Fibroblast of skin of back (primary cell): Measurements from ENCODE around the gene OTOP2.
"Not testable (repeated sequence)": the region's sequence is repeated elsewhere in the genome, so short reads cannot be mapped to it uniquely, and the experiment has no call there.

Source experiments
- DNase-seq: peaks from one replicate; pipeline ENCODE4 v3.0.0-alpha.2; 2013

Gene OTOP2

DNA sequence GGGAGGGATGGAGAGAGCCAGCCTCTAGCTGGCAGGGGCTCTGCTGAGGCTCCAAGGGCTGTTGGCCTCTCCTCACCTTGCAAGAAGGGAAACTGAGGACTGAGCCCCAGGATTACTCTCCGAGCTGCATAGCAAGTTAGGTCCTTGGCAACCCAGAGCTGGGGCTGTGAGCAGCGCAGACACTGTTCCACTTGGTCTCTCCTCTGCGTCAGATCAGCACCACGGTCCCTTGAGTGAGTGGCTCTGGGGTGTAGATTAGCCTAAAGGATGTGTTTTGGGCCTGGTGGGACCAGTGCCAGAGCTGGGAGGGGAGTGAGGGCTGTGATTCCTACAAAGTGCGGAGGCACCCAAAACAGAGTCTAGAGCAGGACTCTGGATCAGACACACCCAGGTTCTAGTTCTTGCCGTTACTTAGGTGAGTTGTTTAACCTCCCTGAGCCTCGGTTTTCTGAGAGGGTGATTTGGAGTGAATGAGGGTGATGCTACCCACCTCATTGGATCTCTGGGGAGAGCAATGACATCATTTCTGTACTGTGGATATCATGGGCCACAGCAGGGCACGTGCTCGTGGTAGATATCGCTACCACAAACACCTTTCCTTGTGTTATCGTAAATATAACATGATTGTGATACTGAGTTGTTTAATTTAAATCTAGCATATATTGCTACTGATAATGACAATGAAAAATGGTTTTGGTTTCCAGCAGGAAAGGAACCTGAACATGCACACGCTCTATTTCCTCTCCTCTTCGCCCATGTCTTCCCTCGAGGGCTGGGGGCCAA is 22.5 kb upstream of the OTOP2 start:
- no peak for DNase-seq

DNA sequence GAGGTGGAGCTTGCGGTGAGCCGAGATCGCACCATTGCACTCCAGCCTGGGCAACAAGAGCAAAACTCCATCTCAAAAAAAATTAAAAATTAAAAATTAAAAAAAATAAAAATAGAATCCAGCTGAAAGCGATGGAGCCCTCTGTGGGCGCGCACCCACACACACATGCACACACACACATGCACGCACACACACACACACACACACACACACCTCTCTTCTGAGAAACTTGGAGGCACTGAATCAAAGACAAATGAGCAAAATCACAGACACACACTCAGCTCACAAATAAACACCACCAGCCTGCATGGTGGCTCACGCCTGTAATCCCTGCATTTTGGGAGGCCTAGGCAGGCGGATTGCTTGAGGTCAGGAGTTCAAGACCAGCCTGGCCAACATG is 21.0 kb upstream of the OTOP2 start:
- no peak for DNase-seq

DNA sequence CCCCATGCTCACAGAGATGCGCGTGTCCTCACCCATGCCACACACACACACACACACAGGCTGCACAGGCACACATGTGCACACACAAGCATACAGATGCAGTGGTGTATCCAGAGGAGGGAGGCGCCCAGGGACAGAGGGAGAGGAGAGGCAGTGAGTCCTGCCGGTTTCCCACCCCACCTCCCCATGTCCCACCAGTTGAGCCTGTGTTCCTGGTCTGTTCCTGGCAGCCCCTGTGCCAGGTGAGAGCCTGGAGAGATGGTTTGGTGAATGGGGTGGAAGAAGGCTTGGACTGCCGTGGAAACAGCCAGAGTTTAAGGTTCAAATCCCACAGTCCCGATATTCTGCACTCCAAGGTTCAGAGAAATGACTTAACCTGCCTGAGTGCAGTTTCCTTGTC is 20.4 kb upstream of the OTOP2 start:
- DNase-seq: no peak

DNA sequence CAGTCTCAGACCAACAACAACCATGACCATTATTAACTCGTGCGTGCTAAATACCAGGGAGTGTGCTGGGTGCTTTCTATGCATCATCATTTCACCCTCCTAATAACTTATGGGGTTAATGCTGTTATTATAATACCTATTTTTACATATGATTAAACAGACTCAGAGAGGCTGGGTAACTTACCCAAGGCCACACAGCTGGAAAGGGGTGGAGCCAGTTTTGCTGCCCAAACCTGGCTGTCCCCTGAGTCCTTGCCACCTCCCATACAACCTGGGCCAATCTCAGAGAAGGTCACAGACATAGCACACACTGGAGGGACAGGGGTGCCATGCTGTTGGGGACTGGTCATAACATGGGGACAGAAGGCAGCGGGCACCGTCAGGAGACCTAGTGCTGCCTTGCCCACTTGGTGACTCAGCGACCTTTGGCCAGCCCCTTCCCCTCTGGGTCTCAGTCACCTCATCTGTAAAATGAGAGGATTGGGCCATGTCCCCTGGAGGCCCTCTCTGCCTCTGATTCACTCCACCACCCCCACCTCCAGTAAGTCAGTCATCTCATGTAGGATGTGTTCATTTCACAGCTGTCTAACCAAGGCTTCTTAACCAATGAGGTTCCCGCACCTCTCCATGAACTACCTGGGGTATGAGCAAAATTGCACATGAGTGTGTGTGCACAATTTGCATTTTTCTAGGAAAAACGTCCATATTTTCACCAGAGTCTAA is 19.2 kb upstream of the OTOP2 start:
- DNase-seq: no peak

DNA sequence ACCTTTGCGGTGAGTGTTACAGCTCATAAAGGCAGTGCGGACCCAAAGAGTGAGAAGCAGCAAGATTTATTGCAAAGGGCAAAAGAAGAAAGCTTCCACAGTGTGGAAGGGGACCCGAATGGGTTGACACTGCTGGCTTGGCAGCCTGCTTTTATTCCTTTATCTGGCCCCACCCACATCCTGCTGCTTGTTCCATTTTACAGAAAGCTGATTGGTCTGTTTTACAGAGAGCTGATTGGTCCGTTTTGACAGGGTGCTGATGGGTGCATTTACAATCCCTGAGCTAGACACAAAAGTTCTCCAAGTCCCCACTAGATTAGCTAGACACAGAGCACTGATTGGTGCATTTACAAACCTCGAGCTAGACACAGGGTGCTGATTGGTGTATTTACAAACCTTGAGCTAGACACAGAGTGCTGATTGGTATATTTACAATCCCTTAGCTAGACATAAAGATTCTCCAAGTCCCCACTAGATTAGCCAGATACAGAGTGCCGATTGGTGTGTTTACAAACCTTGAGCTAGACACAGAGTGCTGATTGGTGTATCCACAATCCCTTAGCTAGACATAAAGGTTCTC is 17.8 kb upstream of the OTOP2 start:
- DNase-seq: not testable (repeated sequence)

DNA sequence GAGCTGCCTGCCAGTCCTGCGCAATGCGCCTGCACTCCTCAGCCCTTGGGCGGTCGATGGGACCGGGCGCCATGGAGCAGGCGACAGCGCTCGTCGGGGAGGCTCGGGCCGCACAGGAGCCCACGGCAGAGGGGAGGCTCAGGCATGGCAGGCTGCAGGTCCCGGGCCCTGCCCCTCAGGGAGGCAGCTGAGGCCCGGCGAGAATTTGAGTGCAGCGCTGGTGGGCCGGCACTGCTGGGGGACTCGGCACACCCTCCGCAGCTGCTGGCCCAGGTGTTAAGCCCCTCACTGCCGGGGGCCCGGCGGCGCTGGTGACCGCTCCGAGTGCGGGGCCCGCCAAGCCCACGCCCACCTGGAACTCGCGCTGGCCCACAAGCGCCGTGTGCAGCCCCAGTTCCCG is 17.1 kb upstream of the OTOP2 start:
- no peak for DNase-seq

DNA sequence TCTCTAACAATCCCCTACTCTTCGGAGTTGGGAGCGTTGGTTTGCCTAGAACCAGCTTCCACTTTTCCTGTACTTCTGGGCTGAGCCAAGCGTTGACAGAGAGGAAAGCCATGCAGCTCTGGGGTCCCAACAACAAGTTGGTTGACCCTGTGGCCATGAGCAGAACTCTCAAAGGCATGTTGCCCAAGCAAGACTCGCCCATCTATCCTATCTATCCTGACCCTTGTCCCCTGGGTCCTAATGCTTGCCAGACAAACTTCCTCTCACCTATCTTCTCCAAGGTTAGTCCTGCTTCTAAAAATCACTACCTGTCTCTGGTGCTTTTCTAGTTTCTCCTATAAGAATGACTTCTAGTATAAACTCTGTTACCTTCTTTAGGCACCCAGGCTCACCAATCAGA is 15.0 kb upstream of the OTOP2 start:
- DNase-seq: not testable (repeated sequence)

DNA sequence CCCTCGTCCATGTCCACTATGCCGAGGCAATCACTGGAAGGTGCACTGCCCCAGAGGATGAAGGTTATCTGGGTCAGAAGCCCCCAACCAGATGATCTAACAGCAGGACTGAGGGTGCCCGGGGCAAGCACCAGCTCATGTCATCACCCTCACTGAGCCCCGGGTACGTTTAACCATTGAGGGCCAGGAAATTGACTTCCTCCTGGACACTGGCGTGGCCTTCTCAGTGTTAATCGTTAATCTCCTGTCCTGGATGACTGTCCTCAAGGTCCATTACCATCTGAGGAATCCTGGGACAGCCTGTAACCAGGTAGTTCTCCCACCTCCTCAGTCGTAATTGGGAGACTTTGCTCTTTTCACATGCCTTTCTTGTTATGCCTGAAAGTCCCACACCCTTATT is 12.7 kb upstream of the OTOP2 start:
- DNase-seq: not testable (repeated sequence)

DNA sequence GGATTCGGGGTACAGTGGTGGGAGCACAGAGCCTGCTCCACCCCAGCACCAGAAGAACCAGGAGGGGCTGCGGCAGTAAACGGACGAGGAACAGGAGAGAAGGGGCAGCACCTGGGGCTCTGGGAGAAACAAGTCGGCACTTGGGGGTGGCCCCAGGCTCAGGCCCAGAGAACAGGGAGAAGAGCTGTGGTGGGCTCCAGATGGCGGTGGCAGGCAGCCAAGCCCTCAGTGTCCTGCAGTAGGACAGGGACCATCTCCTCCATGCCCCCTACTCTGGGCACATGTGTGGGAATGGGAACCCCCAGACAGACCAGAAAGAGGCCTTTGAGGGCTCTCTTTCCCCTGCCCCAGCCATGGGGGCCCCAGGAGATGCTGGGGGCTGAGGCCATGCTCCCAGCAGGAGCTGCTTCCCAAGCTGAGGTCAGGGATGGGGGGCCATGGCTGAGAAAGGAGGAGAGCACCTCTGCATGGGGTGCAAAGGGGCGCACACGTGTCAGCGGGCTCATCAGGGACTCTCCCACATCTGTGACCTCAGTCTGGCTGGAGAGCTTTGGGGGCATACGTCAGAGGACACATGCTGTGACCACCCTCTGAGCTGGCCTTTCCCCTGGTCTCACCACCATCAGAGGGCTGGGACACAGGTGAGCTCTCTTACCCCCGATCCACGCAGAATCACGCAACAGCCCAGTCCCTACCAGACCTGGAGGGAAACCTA is 7.8 kb upstream of the OTOP2 start:
- no peak for DNase-seq

DNA sequence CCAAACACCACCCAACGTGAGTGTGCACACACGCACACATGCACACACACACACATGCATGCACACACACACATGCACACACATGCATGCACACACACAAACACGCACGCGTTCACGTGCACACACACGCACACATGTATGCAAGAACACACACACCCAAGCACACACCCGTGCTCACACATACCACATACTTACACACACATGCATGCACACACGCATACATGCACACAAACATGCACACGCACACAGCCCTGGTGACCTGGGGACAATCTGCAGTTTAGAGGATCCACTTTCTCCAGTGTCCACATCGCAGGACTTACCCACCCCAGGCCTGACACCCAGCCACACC is 7.2 kb upstream of the OTOP2 start:
- DNase-seq: no peak

DNA sequence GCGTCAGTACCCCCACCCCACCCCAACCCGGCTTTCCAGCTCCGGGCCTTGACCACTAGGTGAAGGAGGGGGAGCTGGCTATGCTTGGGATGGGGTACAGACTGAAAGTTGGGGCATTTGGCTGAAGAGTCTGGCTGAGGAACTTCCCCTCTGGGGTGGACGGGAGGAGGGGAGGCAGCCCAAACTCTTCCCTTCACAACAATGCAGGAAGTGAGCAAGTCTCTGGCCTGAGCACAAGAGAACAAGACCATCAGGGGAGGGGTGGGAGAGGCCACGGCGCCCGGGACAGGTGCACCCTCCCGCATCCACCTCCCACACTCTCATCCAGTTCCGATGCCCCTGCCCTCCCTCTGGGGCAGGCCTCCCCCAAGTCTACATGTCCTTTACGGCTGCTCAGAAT is 6.6 kb upstream of the OTOP2 start:
- DNase-seq: no peak

DNA sequence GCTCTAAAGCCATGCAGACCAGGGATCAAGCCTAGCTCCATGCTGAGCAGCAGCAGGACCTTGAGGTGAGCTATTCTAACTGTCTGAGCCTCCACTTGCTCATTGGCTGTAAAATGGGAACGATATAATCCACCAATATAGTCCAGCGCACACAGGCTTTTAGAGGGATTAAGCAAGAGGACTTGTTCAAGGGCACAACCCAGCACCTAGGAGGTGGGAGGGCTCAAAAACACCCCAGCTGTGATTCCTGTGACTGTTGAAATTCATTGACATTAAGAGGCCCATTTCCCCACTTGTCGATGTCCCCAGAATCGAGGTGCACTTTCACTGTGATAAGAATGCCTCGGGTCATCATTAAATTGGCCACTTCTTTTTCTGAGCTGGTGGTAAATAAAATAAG is 5.2 kb upstream of the OTOP2 start:
- no peak for DNase-seq

DNA sequence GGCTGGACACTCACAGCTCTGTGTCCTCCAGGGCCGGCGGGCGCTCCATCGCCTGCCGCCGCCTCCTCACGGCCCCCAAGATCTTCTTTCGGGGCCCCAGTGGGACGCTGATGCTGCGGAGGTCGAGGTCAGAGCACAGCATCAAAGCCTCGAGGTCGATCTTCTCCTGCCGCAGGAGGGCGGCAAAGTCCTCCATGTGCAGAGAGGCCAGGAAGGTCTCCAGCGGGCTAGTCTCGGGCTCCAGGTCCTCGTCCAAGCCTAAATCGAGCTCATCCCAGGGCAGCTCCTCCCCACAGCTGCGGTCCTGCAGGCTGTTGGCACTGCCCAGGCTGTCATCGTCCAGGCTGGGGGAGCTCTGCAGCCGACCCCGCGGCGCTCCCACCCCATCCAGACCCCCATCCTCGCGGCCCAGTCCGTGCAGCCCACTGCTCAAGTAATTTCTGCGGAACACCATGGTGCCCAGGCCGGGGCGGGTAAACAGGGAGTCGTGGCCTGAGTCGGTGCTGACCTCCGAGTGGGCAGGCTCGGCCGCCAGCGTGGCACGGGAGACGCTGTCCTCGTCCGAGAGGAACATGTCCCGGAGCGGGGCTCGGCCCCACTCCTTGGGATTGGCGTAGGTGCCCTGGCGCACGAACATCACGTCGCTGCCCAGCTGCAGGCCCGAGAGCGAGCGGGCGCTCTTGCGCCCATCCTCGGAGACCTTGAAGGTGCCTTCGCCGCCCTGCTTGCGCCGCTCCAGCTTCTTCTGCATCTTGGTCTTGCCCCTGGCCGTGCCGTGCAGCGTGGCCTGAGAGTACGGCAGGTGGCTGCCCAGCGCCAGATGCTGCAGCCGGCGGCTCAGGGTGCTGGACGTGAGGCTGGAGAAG is 4.4 kb upstream of the OTOP2 start:
- peak; percentile 17 for DNase-seq

DNA sequence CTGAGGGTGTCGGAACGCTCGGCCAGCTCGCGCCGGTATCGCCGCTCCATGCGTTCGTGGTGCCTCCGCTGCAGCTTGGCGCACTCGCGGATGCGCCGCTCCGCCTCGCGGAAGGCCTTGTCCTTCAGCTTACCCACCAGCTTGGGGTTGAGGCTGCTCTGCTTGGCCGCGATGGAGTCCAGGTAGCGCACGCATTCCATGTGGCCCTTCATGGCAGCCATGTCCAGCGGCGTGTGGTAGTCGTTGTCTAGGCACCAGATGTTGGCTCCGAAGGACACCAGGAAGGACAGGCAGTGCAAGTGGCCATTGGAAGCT is 3.8 kb upstream of the OTOP2 start:
- DNase-seq: no peak

DNA sequence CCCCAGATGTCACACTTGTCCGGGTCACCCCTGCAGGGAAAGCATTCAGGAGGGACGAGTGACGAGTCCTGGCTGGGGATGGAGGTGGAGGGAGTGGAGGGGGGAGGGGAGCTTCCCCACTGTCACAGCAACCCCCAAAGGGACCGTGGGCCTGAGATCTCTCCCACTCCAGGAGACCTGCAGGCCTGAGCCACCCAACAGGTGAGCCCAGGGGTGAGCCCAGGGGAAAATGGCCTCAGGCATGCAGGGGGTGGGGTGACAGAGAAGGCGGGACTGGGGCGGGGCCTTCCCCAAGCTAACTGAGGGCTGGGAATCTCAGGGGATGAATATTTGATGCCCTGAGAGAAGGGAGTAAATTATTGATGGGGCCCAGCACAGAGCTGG is 3.4 kb upstream of the OTOP2 start:
- DNase-seq: no peak

DNA sequence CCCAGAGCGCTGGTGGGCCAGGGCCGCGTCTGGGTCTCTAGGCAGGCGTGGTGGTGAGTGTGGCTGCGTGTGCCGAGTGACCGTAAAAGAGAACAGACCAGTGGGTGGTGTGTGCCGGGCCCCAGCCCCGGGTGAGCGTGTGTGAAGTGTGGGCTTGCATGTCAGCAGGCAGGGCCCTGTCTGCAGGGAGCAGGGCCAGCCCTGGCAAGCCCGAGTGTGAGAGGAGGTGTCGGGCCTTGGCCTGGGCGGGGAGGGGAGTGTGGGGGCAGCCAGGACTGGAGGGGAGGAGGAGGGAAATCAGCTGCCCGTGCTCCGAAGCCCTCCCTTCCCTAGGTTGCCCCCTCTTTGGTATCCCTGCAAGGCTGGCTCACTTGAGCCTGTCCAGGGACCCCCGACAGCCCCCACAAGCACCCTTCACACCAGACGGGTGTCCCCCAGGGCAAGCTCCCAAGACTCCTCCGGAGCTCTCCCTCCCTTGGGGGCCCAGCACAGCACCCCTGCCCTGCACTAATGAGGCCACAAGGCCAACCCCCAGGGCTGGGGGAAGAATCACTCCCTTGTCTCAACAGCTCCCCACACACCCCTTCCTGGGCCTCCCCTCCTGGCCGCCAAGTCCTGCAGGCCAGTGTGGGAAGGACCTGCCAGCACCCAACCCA is 2.9 kb upstream of the OTOP2 start:
- DNase-seq: no peak

DNA sequence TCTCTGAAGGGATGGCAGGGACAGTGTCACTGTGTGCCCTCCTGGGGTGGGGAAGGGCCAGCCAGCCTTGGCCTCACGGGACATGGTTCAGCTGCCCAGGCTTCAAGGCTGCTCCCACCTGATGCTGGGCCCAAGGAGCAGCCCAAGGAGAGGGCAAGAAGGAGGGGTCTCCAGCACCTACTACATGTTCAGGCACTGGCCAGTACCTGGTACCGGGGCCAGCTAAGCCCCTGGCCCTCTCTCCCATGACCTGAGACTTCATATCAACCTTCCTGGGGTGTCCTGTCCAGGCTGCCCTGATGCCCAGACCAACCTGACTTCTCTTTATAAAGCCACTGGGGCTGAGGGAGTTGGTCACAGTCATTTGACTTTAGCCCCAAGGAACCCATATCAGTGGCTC is 2.3 kb upstream of the OTOP2 start:
- no peak for DNase-seq

DNA sequence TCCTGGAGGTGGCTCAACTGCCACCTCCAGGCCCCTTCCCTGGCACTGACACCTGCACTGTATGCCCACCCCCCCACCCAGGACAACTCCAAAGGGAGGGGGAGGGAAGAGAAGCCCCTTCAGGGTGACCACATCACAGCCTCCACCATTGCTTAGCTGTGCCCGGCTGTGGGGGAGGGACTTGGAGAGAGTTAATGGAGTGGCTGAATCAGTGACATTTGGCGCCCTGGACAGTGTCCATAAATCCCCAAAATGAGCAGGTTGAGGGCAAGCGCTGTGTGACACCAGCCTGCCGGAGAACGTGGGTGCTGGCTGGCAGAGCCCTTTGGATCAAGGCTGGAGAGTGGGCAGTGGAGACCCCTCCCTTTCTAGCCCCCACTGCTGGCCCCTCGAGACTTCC is 1.9 kb upstream of the OTOP2 start:
- no peak for DNase-seq

DNA sequence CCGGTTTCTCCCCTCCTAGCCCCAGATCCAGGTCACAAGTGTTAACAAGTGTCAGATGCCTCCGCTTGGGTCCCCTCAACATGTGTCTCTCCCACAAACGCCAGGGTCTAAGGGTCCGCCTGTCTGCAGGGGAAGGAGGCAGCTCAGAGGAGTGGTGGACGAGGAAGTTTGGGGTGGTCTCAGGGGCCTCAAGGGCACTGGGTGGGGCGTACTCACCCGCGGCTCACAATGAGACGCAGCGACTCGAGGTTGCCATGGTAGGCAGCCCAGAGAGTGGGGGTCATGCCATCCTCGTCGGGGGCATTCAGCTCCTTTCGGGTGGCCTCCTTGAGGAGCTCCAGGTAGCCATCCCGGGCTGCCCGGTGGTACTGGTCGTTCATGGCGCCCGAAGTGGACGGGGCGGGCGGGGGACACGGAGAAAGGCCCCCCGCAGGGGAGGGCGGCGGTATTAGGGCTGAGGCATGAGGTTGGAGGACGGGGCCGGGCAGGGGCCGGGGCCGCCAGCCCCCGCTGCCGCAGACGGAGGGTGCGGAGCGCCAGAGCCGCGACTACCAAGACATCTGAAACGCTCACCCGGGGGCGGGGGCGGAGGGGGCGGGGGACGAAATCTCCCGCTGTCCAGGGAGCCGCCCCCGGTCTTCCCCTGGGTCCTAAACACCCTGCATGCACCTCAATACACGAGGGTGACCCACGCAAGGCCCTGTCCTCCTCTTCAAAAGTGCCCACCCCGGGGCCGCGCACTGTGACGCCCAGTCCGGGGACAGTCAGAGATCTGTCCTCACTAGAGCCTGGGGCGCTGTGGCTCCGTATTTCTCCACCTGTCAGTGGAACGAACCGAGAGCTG is 1.2 kb upstream of the OTOP2 start, which contains the start of gene USH1G:
TSS of gene USH1G (minus strand) at position 562 of the 844 bp plus-strand sequence. CDS start at position 380, 182 bp downstream.
- DNase-seq: peak; percentile 7

DNA sequence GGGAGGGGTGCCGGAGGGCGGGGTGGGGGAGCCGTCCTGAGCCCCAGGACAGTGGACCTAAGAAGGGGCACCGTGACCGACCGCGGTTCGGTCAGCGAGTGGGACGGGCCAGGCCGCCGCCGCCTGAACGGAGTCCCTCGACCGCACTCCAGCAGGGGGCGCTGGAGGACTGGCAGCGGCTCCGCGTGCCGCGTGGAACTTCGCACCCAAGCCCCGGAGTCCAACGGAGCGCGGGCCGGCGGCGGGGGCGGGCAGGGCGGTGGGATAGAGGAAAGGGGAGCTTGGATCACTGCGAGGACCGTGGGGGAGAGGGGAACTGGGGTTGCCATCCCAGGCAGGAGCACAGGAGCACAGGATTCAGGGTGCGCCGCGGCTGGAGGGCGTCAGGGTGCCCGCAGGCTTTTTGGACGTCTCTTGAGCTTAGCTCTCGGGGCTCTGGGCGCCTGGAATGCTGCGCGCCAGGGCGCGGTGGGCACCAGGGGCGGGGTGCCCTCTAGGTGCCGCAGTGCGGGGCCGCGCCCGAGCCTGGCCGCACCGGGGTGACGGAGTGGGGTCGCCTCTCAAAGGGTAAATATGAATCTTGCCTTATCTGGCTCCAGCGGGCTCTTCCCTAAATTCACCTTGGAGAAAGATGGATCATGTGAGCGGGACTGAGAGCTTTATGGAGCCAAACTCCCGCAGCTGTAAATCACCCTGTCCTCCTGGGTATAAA is 379 bp upstream of the OTOP2 start:
- peak; percentile 26 for DNase-seq
